Ishikawa (cell line): ENCODE measurements around the gene TMEM139.

Experiments
- EP300 ChIP-seq: IDR thresholded peaks from 2 replicates; pipeline ENCODE4 v1.6.1; 2012; ENCODE audit warnings: borderline replicate concordance
- FOXM1 ChIP-seq: IDR thresholded peaks from 2 replicates; pipeline ENCODE4 v1.6.1; 2012; ENCODE audit warnings: low read depth, borderline replicate concordance
- MAX ChIP-seq: IDR thresholded peaks from 2 replicates; pipeline ENCODE4 v1.6.1; 2012
- TAF1 ChIP-seq: IDR thresholded peaks from 2 replicates; pipeline ENCODE4 v1.6.1; 2012; ENCODE audit warnings: low read depth, mild to moderate bottlenecking

GRCh38 chr7:143327903-143328302, 43.1 kb downstream of the TMEM139 start:
- TF ChIP-seq TAF1, result no peak
- TF ChIP-seq MAX, result no peak
- no peak for TF ChIP-seq EP300
- no peak for TF ChIP-seq FOXM1
